SK-N-SH (cell line): ENCODE data around the gene SLC9A8. TPM values are rescaled to one million over a fixed set of nuclear protein-coding genes. Genes with fewer than 3 reads are reported as not detected.

Experiments used
- CTCF ChIA-PET: fragments of 300-600, 350-600 bp; formaldehyde crosslinking; extraction: SDS; loops from one replicate; lab custom pipeline; 2021; lab: Yijun Ruan, JAX
- POLR2A ChIA-PET: fragments of 350-600 bp; sonication (Branson Sonifier 250); formaldehyde crosslinking; extraction: SDS; loops from one replicate; lab custom pipeline; 2020; ENCODE audit warnings: antibody characterized with exemption, inconsistent platforms; lab: Yijun Ruan, JAX
- DNase-seq: peaks from one replicate; pipeline ENCODE4 v3.0.0; 2012
- H2AFZ ChIP-seq: fragments of 200-600 bp; sonication (generic); 2 replicates; pipeline ENCODE4 v1.8.1; 2016; ENCODE audit warnings: antibody characterized with exemption, mild to moderate bottlenecking, low read depth
- H3F3A ChIP-seq: fragments of 200-600 bp; sonication (generic); replicated peaks from 2 replicates; pipeline ENCODE3; 2016; ENCODE audit warnings: antibody characterized with exemption, mild to moderate bottlenecking; ENCODE audit not compliant: insufficient read depth
- H3K27ac ChIP-seq, 2 experiments: fragments of 200-500 bp in 1 of 2; fragments of 200-600 bp in 1 of 2; sonication (Bioruptor generic) in 1 of 2; sonication (generic), shearing (Covaris generic) in 1 of 2; 2 replicates each; pipeline versions ENCODE4 v1.5.1 to v1.6.1; 2014 to 2016; ENCODE audit warnings: low read depth in 2 of 2, inconsistent platforms in 1 of 2, low read length in 1 of 2, mild to moderate bottlenecking in 1 of 2, mixed read lengths in 1 of 2
- H3K27me3 ChIP-seq: fragments of 200-600 bp; sonication (generic), shearing (Covaris generic); 2 replicates; pipeline ENCODE4 v1.6.1; 2016; ENCODE audit warnings: mixed run types; ENCODE audit not compliant: insufficient read depth
- H3K36me3 ChIP-seq, 2 experiments: fragments of 200-500 bp in 1 of 2; fragments of 200-600 bp in 1 of 2; sonication (Bioruptor generic) in 1 of 2; sonication (generic) in 1 of 2; replicated peaks in 1 of 2; 2 replicates each; pipeline versions ENCODE3 to v1.5.1; 2014 to 2016; ENCODE audit warnings: low read length in 1 of 2, mild to moderate bottlenecking in 1 of 2; ENCODE audit not compliant: insufficient read depth in 2 of 2, control insufficient read depth in 1 of 2
- H3K4me1 ChIP-seq, 2 experiments: fragments of 200-500 bp in 1 of 2; fragments of 200-600 bp in 1 of 2; sonication (Bioruptor generic) in 1 of 2; sonication (generic), shearing (Covaris generic) in 1 of 2; 2 replicates each; pipeline versions ENCODE4 v1.5.1 to v1.6.1; 2014 to 2016; ENCODE audit warnings: low read depth in 1 of 2, low read length in 1 of 2, mixed run types in 1 of 2; ENCODE audit not compliant: insufficient read depth in 2 of 2, control insufficient read depth in 1 of 2
- H3K4me2 ChIP-seq: fragments of 200-600 bp; sonication (generic), shearing (Covaris generic); 2 replicates; pipeline ENCODE4 v1.6.1; 2017; ENCODE audit warnings: mixed run types
- H3K4me3 ChIP-seq, 2 experiments: fragments of 200-500 bp in 1 of 2; fragments of 200-600 bp in 1 of 2; sonication (Bioruptor generic) in 1 of 2; sonication (generic), shearing (Covaris generic) in 1 of 2; 2 replicates each; pipeline versions ENCODE4 v1.5.1 to v1.8.1; 2014 to 2016; ENCODE audit warnings: low read depth in 2 of 2, inconsistent platforms in 1 of 2, low read length in 1 of 2, mild to moderate bottlenecking in 1 of 2, mixed read lengths in 1 of 2, moderate library complexity in 1 of 2
- H3K79me2 ChIP-seq: fragments of 200-600 bp; sonication (generic); 2 replicates; pipeline ENCODE4 v1.8.1; 2017; ENCODE audit warnings: mild to moderate bottlenecking; ENCODE audit not compliant: insufficient read depth
- H3K9ac ChIP-seq: fragments of 200-600 bp; sonication (generic); 2 replicates; pipeline ENCODE4 v1.6.1; 2017; ENCODE audit warnings: mixed run types
- H3K9me2 ChIP-seq: fragments of 200-600 bp; sonication (generic); 2 replicates; pipeline ENCODE4 v1.6.1; 2017; ENCODE audit warnings: mixed run types
- H3K9me3 ChIP-seq: fragments of 200-600 bp; sonication (generic); 2 replicates; pipeline ENCODE4 v1.6.1; 2017; ENCODE audit warnings: mixed run types, mild to moderate bottlenecking, moderate library complexity
- H4K20me1 ChIP-seq: fragments of 200-600 bp; sonication (generic); 2 replicates; pipeline ENCODE4 v1.6.1; 2017; ENCODE audit warnings: mild to moderate bottlenecking, mixed run types; ENCODE audit not compliant: insufficient read depth
- CHD2 ChIP-seq: fragments of 150-350 bp; IDR thresholded peaks from 2 replicates; pipeline ENCODE4 v1.6.1; 2018; ENCODE audit warnings: low read length; ENCODE audit not compliant: partially characterized antibody
- CTCF ChIP-seq: fragments of 200-600 bp; sonication (generic); IDR thresholded peaks from 2 replicates; pipeline ENCODE4 v1.6.1; 2017; ENCODE audit warnings: antibody characterized with exemption, mild to moderate bottlenecking, moderate library complexity
- ELF1 ChIP-seq: IDR thresholded peaks from 2 replicates; pipeline ENCODE4 v1.4.0; 2012
- EP300 ChIP-seq, 2 experiments: IDR thresholded peaks; 2 replicates each; pipeline versions ENCODE4 v1.4.0 to v1.6.1; 2012; ENCODE audit warnings: borderline replicate concordance in 1 of 2, low read depth in 1 of 2, low read length in 1 of 2
- FOSL2 ChIP-seq: IDR thresholded peaks from 2 replicates; pipeline ENCODE4 v1.4.0; 2012; ENCODE audit warnings: low read depth, mild to moderate bottlenecking, moderate library complexity, borderline replicate concordance
- FOXJ3 ChIP-seq: sonication (generic); formaldehyde crosslinking; IDR thresholded peaks from 2 replicates; pipeline ENCODE4 v1.5.1; 2020; ENCODE audit warnings: mild to moderate bottlenecking, missing genetic modification reagents
- FOXM1 ChIP-seq: IDR thresholded peaks from 2 replicates; pipeline ENCODE4 v1.4.0; 2012; ENCODE audit warnings: low read depth, mild to moderate bottlenecking
- GATA2 ChIP-seq: sonication (generic); formaldehyde crosslinking; IDR thresholded peaks from 2 replicates; pipeline ENCODE4 v1.5.0; 2020; ENCODE audit warnings: mild to moderate bottlenecking, missing genetic modification reagents
- IRF3 ChIP-seq: fragments of 150-350 bp; IDR thresholded peaks from 2 replicates; pipeline ENCODE4 v1.6.1; 2016; ENCODE audit warnings: mild to moderate bottlenecking, low read depth, low read length
- MAX ChIP-seq: IDR thresholded peaks from 2 replicates; pipeline ENCODE4 v1.4.0; 2012; ENCODE audit warnings: low read depth
- NRF1 ChIP-seq: IDR thresholded peaks from 2 replicates; pipeline ENCODE4 v1.6.1; 2012; ENCODE audit warnings: low read depth, mild to moderate bottlenecking, low read length
- POLR2AphosphoS5 ChIP-seq: IDR thresholded peaks from 2 replicates; pipeline ENCODE4 v1.6.1; 2012; ENCODE audit warnings: low read depth, low read length
- RAD21 ChIP-seq: IDR thresholded peaks from 2 replicates; pipeline ENCODE4 v1.6.1; 2012; ENCODE audit warnings: mild to moderate bottlenecking, low read length
- REST ChIP-seq: IDR thresholded peaks from 2 replicates; pipeline ENCODE4 v1.6.1; 2012; ENCODE audit warnings: mild to moderate bottlenecking, low read depth, low read length, moderate library complexity
- RFX5 ChIP-seq: IDR thresholded peaks from 2 replicates; pipeline ENCODE4 v1.6.1; 2012; ENCODE audit warnings: mild to moderate bottlenecking, improper control_type of control experiment, low read length
- RXRA ChIP-seq: IDR thresholded peaks from 2 replicates; pipeline ENCODE4 v1.4.0; 2012; ENCODE audit warnings: low read depth, mild to moderate bottlenecking, borderline replicate concordance
- TAF1 ChIP-seq: IDR thresholded peaks from 2 replicates; pipeline ENCODE4 v1.6.1; 2012; ENCODE audit warnings: low read depth, mild to moderate bottlenecking, low read length, moderate library complexity, borderline replicate concordance
- TCF12 ChIP-seq: IDR thresholded peaks from 2 replicates; pipeline ENCODE4 v1.4.0; 2012
- WGBS: methylation state at CpG from one replicate; pipeline ENCODE4 v1.1.6; 2017; ENCODE audit warnings: low lambda C conversion rate; 5-methylcytosine and 5-hydroxymethylcytosine counted together
- polyA plus RNA-seq, 3 experiments: library from polyadenylated mRNA; depleted of rRNA; stranded (reverse); fragments of >200 nt; gene quantifications; 2 replicates each; pipeline ENCODE4 v1.2.3, GENCODE V29; 2012

Gene SLC9A8
- polyA plus RNA-seq, 1 of the 3 experiments (the other 2 are of a cell fraction), result 3.4 TPM

- WGBS, result 69% methylated on average over 3 of the region's 3 CpGs
- no peaks in the 10 kb centered on the region for H3F3A ChIP-seq
- no peaks in the 10 kb centered on the region for H3K27me3 ChIP-seq
- H3K4me3 ChIP-seq, result no peak overlapping the region
- H3K4me2 ChIP-seq, result no peak overlapping the region
- peaks cover 3 to 19% of the 10 kb centered on the region in 2 experiments for H3K36me3 ChIP-seq
- ChIA-PET CTCF (interaction anchor here (1.0 to 12.7 kb wide), 2 partner anchors 9 to 233 kb away, joined by 5 to 249 read pairs; no protein-coding TSS in a partner anchor), POLR2A (no interaction called here)
- peaks cover 0 to 2% of the 10 kb centered on the region in 2 experiments; a peak in 1 of 4 replicates for H3K4me1 ChIP-seq
- H3K27ac ChIP-seq, result no peak overlapping the region
- no peaks in the 10 kb centered on the region for H3K9me3 ChIP-seq
- no peak for DNase-seq
- no peaks in the 10 kb centered on the region for H4K20me1 ChIP-seq
- TF ChIP-seq ELF1 (no peak), NRF1 (no peak), MAX (no peak), RAD21 (no peak), REST (no peak), FOXJ3 (CRISPR knock-in tag) (no peak), FOXM1 (no peak)
- H3K9me2 ChIP-seq, result no peaks in the 10 kb centered on the region
- no peaks in the 10 kb centered on the region for H3K79me2 ChIP-seq
- H3K9ac ChIP-seq, result no peak overlapping the region
- H2AFZ ChIP-seq, result no peak overlapping the region
Measured at GRCh38 chr20:49843139-49843538, 30.5 kb downstream of the SLC9A8 start.

- Histone ChIP-seq H3K27ac (no peak overlapping the region), H3K4me3 (no peak overlapping the region), H3K9me3 (no peaks in the 10 kb centered on the region), H3K27me3 (no peaks in the 10 kb centered on the region), H2AFZ (no peak overlapping the region), H3F3A (no peaks in the 10 kb centered on the region), H3K4me2 (no peak overlapping the region), H3K4me1 (peaks cover 0 to 2% of the 10 kb centered on the region in 2 experiments; a peak in 1 of 4 replicates), H4K20me1 (no peaks in the 10 kb centered on the region), H3K79me2 (no peaks in the 10 kb centered on the region), H3K9ac (no peak overlapping the region), H3K9me2 (no peaks in the 10 kb centered on the region), H3K36me3 (peaks cover 10 to 22% of the 10 kb centered on the region in 2 experiments)
- no peak for DNase-seq
- ChIA-PET CTCF (interaction anchor here (1.0 to 12.7 kb wide), 3 partner anchors 9 to 234 kb away, joined by 3 to 249 read pairs (median 5); no protein-coding TSS in a partner anchor), POLR2A (interaction anchor here (0.8 kb wide), 1 partner anchor 22 kb away, joined by 3 read pairs; no protein-coding TSS in a partner anchor)
- WGBS, result 94% methylated on average over 4 of the region's 4 CpGs
- TF ChIP-seq CTCF (no peak), FOSL2 (no peak), ELF1 (no peak), POLR2AphosphoS5 (no peak), RAD21 (no peak), RFX5 (no peak), GATA2 (CRISPR knock-in tag) (no peak), MAX (no peak), CHD2 (no peak), RXRA (no peak), TCF12 (no peak), TAF1 (no peak), FOXJ3 (CRISPR knock-in tag) (no peak), FOXM1 (no peak), IRF3 (no peak), EP300 (IDR thresholded peaks at IDR 0.05; ENCODE audit: borderline replicate concordance in 1 of 2, low read depth in 1 of 2, low read length in 1 of 2) (no peak)
Measured at GRCh38 chr20:49843770-49844380, 31.2 kb downstream of the SLC9A8 start.
